ENCODE measurements around the gene EIF1.
A peak's percentile ranks its signal among the peaks of the same experiment; 100 is the strongest.
"Not testable (repeated sequence)": the region's sequence is repeated elsewhere in the genome, so short reads cannot be mapped to it uniquely, and the experiment has no call there.

EIF1 gene

DNA sequence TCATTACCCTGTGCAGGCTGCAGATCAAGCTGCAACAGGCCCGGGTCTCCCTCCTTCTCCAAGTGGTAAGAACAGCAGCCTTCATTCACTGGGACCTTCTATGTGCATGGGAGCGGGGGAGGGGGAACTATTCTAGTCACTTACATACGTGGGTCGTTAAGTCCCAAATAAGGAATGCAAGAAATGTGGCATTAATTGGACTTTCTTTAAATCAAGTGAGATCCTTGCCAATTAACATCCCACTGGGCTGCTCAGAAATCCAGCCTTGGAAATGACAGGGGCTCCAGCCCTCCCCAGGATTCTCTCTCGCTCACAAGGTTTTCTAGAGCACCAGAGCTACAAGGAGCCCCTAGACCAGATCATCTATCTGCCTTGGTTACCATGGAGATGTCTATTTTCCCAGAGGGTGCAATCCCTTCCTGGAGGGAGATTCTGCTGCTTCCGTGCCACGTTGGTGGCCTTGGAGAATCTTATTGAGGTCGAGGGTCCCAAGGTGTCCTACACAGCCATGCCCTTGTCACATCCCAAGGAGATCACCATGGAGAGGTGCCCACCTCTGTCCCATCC is 5.2 kb upstream of the EIF1 start:
- Histone ChIP-seq H3K4me1 (ENCODE audit: control insufficient read depth in 2 of 2, insufficient read depth in 1 of 2, low read depth in 1 of 2, low read length in 2 of 2) (peaks cover 14 to 15% of the 10 kb centered on the region in 2 donors), H2BK5ac (ENCODE audit: low read length) (no peak overlapping the region), H3K4me2 (ENCODE audit: insufficient read depth, low read length, poor library complexity, severe bottlenecking) (peak overlapping the region; percentile 15), H2BK120ac (ENCODE audit: low read depth, low read length) (no peak overlapping the region), H2AFZ (ENCODE audit: low read length) (peak overlapping the region; percentile 21), H2BK15ac (ENCODE audit: low read length) (no peak overlapping the region), H3K27me3 (ENCODE audit: control insufficient read depth in 3 of 3, insufficient read depth in 3 of 3, low read depth in 1 of 3, low read length in 3 of 3) (no peaks in the 10 kb centered on the region), H4K8ac (ENCODE audit: low read depth, low read length) (no peak overlapping the region), H2BK12ac (ENCODE audit: low read length) (no peak overlapping the region), H3K79me1 (ENCODE audit: low read depth, low read length) (no peaks in the 10 kb centered on the region), H3K4me3 (ENCODE audit: low read length in 2 of 2) (no peak overlapping the region), H3K9ac (ENCODE audit: low read depth, low read length, poor library complexity) (no peak overlapping the region), H3K27ac (replicated peaks; ENCODE audit: low read length) (peak overlapping the region; percentile 34), H2AK5ac (ENCODE audit: low read depth, low read length) (no peak overlapping the region), H3K23ac (ENCODE audit: low read depth, low read length, poor library complexity) (no peak overlapping the region), H3K36me3 (replicated peaks in 1 of 2; ENCODE audit: control insufficient read depth in 2 of 2, insufficient read depth in 2 of 2, low read length in 2 of 2) (no peaks in the 10 kb centered on the region), H3K18ac (ENCODE audit: low read length) (no peak overlapping the region), H3K9me3 (replicated peaks in 1 of 2; ENCODE audit: control insufficient read depth in 2 of 2, insufficient read depth in 1 of 2, low read depth in 1 of 2, low read length in 2 of 2) (no peaks in the 10 kb centered on the region), H3K14ac (ENCODE audit: low read length) (no peak overlapping the region), H4K91ac (ENCODE audit: low read depth, low read length, poor library complexity) (no peak overlapping the region), H3K4ac (ENCODE audit: low read length) (no peak overlapping the region)
- DNase-seq (ENCODE audit: low spot score): no peak
- WGBS, 2 donors (ENCODE audit: extremely low coverage in 2 of 2, insufficient read length in 2 of 2, insufficient replicate concordance in 1 of 2): no CpG with 5 or more reads among the region's 8 CpGs

DNA sequence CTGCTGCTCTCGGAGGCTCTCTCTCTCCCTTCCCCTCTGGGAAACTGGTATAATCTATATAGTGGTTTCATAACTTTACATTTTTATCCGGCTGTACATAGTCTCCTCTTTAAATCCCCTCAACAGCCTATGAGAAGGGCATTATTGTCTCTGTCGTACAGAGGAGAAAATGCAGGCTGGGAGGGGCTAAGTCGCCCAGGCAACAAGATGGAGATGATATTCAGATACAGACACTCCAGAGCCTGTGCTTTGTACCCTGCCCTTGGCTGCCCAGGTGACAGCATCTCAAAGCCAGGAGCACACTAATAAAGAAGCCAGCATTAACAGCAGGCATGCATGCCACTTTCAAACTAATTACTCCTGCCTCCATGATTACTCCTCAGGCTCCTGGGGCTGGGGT is 4.7 kb upstream of the EIF1 start:
- H3K9ac ChIP-seq (ENCODE audit: low read depth, low read length, poor library complexity): no peak overlapping the region
- no peak overlapping the region for H4K91ac ChIP-seq (ENCODE audit: low read depth, low read length, poor library complexity)
- no peak overlapping the region for H2BK15ac ChIP-seq (ENCODE audit: low read length)
- H2AFZ ChIP-seq (ENCODE audit: low read length): peak overlapping the region; percentile 21
- H3K4ac ChIP-seq (ENCODE audit: low read length): no peak overlapping the region
- no peak overlapping the region for H3K23ac ChIP-seq (ENCODE audit: low read depth, low read length, poor library complexity)
- no peaks in the 10 kb centered on the region for H3K9me3 ChIP-seq (replicated peaks in 1 of 2; ENCODE audit: control insufficient read depth in 2 of 2, insufficient read depth in 1 of 2, low read depth in 1 of 2, low read length in 2 of 2)
- H2BK120ac ChIP-seq (ENCODE audit: low read depth, low read length): no peak overlapping the region
- H3K18ac ChIP-seq (ENCODE audit: low read length): no peak overlapping the region
- H3K79me1 ChIP-seq (ENCODE audit: low read depth, low read length): peaks cover 2% of the 10 kb centered on the region
- DNase-seq (ENCODE audit: low spot score): no peak
- H3K27me3 ChIP-seq (ENCODE audit: control insufficient read depth in 3 of 3, insufficient read depth in 3 of 3, low read depth in 1 of 3, low read length in 3 of 3): no peaks in the 10 kb centered on the region
- no peak overlapping the region for H3K14ac ChIP-seq (ENCODE audit: low read length)
- no peaks in the 10 kb centered on the region for H3K36me3 ChIP-seq (replicated peaks in 1 of 2; ENCODE audit: control insufficient read depth in 2 of 2, insufficient read depth in 2 of 2, low read length in 2 of 2)
- H2BK5ac ChIP-seq (ENCODE audit: low read length): no peak overlapping the region
- no peak overlapping the region for H3K27ac ChIP-seq (replicated peaks; ENCODE audit: low read length)
- H2AK5ac ChIP-seq (ENCODE audit: low read depth, low read length): peak overlapping the region; percentile 12
- H3K4me3 ChIP-seq (ENCODE audit: low read length in 2 of 2): no peak overlapping the region
- peaks cover 13 to 14% of the 10 kb centered on the region in 2 donors for H3K4me1 ChIP-seq (ENCODE audit: control insufficient read depth in 2 of 2, insufficient read depth in 1 of 2, low read depth in 1 of 2, low read length in 2 of 2)
- H3K4me2 ChIP-seq (ENCODE audit: insufficient read depth, low read length, poor library complexity, severe bottlenecking): no peak overlapping the region
- H2BK12ac ChIP-seq (ENCODE audit: low read length): no peak overlapping the region
- WGBS, 2 donors (ENCODE audit: extremely low coverage in 2 of 2, insufficient read length in 2 of 2, insufficient replicate concordance in 1 of 2): no CpG with 5 or more reads among the region's 4 CpGs
- H4K8ac ChIP-seq (ENCODE audit: low read depth, low read length): no peak overlapping the region

DNA sequence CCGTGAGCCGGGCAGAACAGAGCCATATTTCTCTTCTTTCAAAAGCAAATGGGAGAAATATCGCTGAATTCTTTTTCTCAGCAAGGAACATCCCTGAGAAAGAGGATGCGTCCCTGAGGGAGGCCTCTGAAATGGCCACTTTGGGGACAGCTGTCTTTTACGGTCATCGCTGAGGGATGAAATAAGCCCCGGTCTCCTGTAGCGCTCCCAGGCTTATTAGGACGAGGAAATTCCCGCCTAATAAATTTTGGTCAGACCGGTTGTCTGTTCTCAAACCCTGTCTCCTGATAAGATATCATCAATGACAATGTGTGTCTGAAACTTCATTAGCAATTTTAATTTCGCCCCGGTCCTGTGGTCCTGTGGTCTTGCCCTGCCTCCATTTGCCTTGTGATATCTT is 2.9 kb upstream of the EIF1 start:
- H3K27me3 ChIP-seq (ENCODE audit: control insufficient read depth in 3 of 3, insufficient read depth in 3 of 3, low read depth in 1 of 3, low read length in 3 of 3); H3K4me3 ChIP-seq (ENCODE audit: low read length in 2 of 2); H3K4ac ChIP-seq (ENCODE audit: low read length); H2BK12ac ChIP-seq (ENCODE audit: low read length); H3K4me2 ChIP-seq (ENCODE audit: insufficient read depth, low read length, poor library complexity, severe bottlenecking); H3K9me3 ChIP-seq (replicated peaks in 1 of 2; ENCODE audit: control insufficient read depth in 2 of 2, insufficient read depth in 1 of 2, low read depth in 1 of 2, low read length in 2 of 2); H3K14ac ChIP-seq (ENCODE audit: low read length); H4K91ac ChIP-seq (ENCODE audit: low read depth, low read length, poor library complexity); H3K18ac ChIP-seq (ENCODE audit: low read length); H3K79me1 ChIP-seq (ENCODE audit: low read depth, low read length); H2BK5ac ChIP-seq (ENCODE audit: low read length); H4K8ac ChIP-seq (ENCODE audit: low read depth, low read length); H2BK15ac ChIP-seq (ENCODE audit: low read length); DNase-seq (ENCODE audit: low spot score); H3K23ac ChIP-seq (ENCODE audit: low read depth, low read length, poor library complexity); H2BK120ac ChIP-seq (ENCODE audit: low read depth, low read length); H2AFZ ChIP-seq (ENCODE audit: low read length); H3K27ac ChIP-seq (replicated peaks; ENCODE audit: low read length); H2AK5ac ChIP-seq (ENCODE audit: low read depth, low read length); H3K9ac ChIP-seq (ENCODE audit: low read depth, low read length, poor library complexity): not testable (repeated sequence)
- Histone ChIP-seq H3K4me1 (ENCODE audit: control insufficient read depth in 2 of 2, insufficient read depth in 1 of 2, low read depth in 1 of 2, low read length in 2 of 2) (peaks cover 13 to 15% of the 10 kb centered on the region in 2 donors), H3K36me3 (replicated peaks in 1 of 2; ENCODE audit: control insufficient read depth in 2 of 2, insufficient read depth in 2 of 2, low read length in 2 of 2) (peaks cover 8 to 14% of the 10 kb centered on the region in 2 donors)
- WGBS, 2 donors (ENCODE audit: extremely low coverage in 2 of 2, insufficient read length in 2 of 2, insufficient replicate concordance in 1 of 2): no CpG with 5 or more reads among the region's 13 CpGs

DNA sequence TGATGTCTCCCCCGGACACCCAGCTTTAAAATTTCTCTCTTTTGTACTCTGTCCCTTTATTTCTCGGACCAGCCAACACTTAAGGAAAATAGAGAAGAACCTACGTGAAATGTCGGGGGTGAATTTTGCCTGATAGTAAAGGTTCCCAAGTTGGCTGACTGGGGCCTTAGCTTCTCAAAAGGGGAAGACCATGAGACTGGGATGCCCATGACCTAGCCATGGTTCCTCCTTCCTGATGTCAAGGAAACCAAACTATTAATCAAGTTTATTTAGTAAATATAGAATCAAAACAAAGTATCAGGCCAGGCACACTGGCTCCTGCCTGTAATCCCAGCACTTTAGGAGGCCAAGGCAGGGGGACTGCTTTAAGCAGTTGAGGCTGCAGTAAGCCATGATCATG is 2.4 kb upstream of the EIF1 start:
- H3K27ac ChIP-seq (replicated peaks; ENCODE audit: low read length): no peak overlapping the region
- H3K23ac ChIP-seq (ENCODE audit: low read depth, low read length, poor library complexity): no peak overlapping the region
- H3K4me2 ChIP-seq (ENCODE audit: insufficient read depth, low read length, poor library complexity, severe bottlenecking): no peak overlapping the region
- H4K91ac ChIP-seq (ENCODE audit: low read depth, low read length, poor library complexity): no peak overlapping the region
- WGBS, 2 donors (ENCODE audit: extremely low coverage in 2 of 2, insufficient read length in 2 of 2, insufficient replicate concordance in 1 of 2): no CpG with 5 or more reads among the region's 4 CpGs
- H2BK5ac ChIP-seq (ENCODE audit: low read length): no peak overlapping the region
- H2BK12ac ChIP-seq (ENCODE audit: low read length): no peak overlapping the region
- H3K18ac ChIP-seq (ENCODE audit: low read length): no peak overlapping the region
- peaks cover 13 to 20% of the 10 kb centered on the region in 2 donors for H3K36me3 ChIP-seq (replicated peaks in 1 of 2; ENCODE audit: control insufficient read depth in 2 of 2, insufficient read depth in 2 of 2, low read length in 2 of 2)
- no peak overlapping the region for H3K4ac ChIP-seq (ENCODE audit: low read length)
- H2AFZ ChIP-seq (ENCODE audit: low read length): no peak overlapping the region
- DNase-seq (ENCODE audit: low spot score): no peak
- H2BK120ac ChIP-seq (ENCODE audit: low read depth, low read length): no peak overlapping the region
- H3K4me3 ChIP-seq (ENCODE audit: low read length in 2 of 2): no peak overlapping the region
- peaks cover 7% of the 10 kb centered on the region for H3K79me1 ChIP-seq (ENCODE audit: low read depth, low read length)
- no peak overlapping the region for H3K9ac ChIP-seq (ENCODE audit: low read depth, low read length, poor library complexity)
- peaks cover 13 to 15% of the 10 kb centered on the region in 2 donors for H3K4me1 ChIP-seq (ENCODE audit: control insufficient read depth in 2 of 2, insufficient read depth in 1 of 2, low read depth in 1 of 2, low read length in 2 of 2)
- H3K9me3 ChIP-seq (replicated peaks in 1 of 2; ENCODE audit: control insufficient read depth in 2 of 2, insufficient read depth in 1 of 2, low read depth in 1 of 2, low read length in 2 of 2): no peaks in the 10 kb centered on the region
- H3K14ac ChIP-seq (ENCODE audit: low read length): no peak overlapping the region
- H2AK5ac ChIP-seq (ENCODE audit: low read depth, low read length): no peak overlapping the region
- no peak overlapping the region for H4K8ac ChIP-seq (ENCODE audit: low read depth, low read length)
- no peak overlapping the region for H2BK15ac ChIP-seq (ENCODE audit: low read length)
- no peaks in the 10 kb centered on the region for H3K27me3 ChIP-seq (ENCODE audit: control insufficient read depth in 3 of 3, insufficient read depth in 3 of 3, low read depth in 1 of 3, low read length in 3 of 3)
